K562 (cell line): ENCODE results near the gene ARV1. TPM values are rescaled to one million over a fixed set of nuclear protein-coding genes. Genes with fewer than 3 reads are reported as not detected.

Experiments
- BACH1 ChIP-seq: fragments of 200-800 bp; sonication (Bioruptor generic); IDR thresholded peaks from 2 replicates; pipeline ENCODE4 v1.6.1; 2016; ENCODE audit warnings: missing genetic modification characterization, missing compliant biosample characterization
- CHD1 ChIP-seq: fragments of 200-600 bp; sonication (generic); IDR thresholded peaks from one replicate; pipeline ENCODE4 v1.6.1; 2012; ENCODE audit warnings: mild to moderate bottlenecking, moderate library complexity, low read length, inconsistent platforms
- DNMT1 ChIP-seq: fragments of 450-650 bp; IDR thresholded peaks from 2 replicates; pipeline ENCODE4 v1.6.1; 2016; ENCODE audit warnings: antibody characterized with exemption, mild to moderate bottlenecking
- E2F3 ChIP-seq: fragments of 250-450 bp; sonication (Bioruptor Pico); IDR thresholded peaks from 2 replicates; pipeline ENCODE4 v1.4.0; 2020; ENCODE audit warnings: mild to moderate bottlenecking
- EGR1 ChIP-seq: fragments of 450-650 bp; conservative IDR thresholded peaks from 2 replicates; pipeline ENCODE4 v1.6.1; 2017; ENCODE audit warnings: mild to moderate bottlenecking
- GTF2E2 ChIP-seq: fragments of 200-800 bp; sonication (Bioruptor generic); IDR thresholded peaks from 2 replicates; pipeline ENCODE4 v1.6.1; 2016; ENCODE audit warnings: missing genetic modification characterization, missing compliant biosample characterization
- HNRNPK ChIP-seq: fragments of 200-400 bp; formaldehyde crosslinking; IDR thresholded peaks from one replicate; pipeline ENCODE4 v1.6.1; 2018; ENCODE audit warnings: mild to moderate bottlenecking, low read depth, low read length; ENCODE audit not compliant: poor library complexity, severe bottlenecking
- NBN ChIP-seq: fragments of 450-650 bp; IDR thresholded peaks from 2 replicates; pipeline ENCODE4 v1.6.1; 2016; ENCODE audit warnings: low read depth, mild to moderate bottlenecking
- NFIC ChIP-seq: fragments of 450-650 bp; IDR thresholded peaks from 2 replicates; pipeline ENCODE4 v1.6.1; 2017; ENCODE audit warnings: mild to moderate bottlenecking, inconsistent platforms
- NR1H2 ChIP-seq: sonication (generic); formaldehyde crosslinking; IDR thresholded peaks from 2 replicates; pipeline ENCODE4 v1.4.0; 2020; ENCODE audit warnings: mild to moderate bottlenecking, missing genetic modification reagents
- PURB ChIP-seq: sonication (generic); formaldehyde crosslinking; IDR thresholded peaks from 2 replicates; pipeline ENCODE4 v1.9.0; 2021; ENCODE audit warnings: low read depth, mild to moderate bottlenecking, missing genetic modification reagents
- RAD21 ChIP-seq, 2 experiments: fragments of 250-450 bp in 1 of 2; fragments of 450-650 bp in 1 of 2; sonication (Bioruptor Pico) in 1 of 2; formaldehyde crosslinking in 1 of 2; IDR thresholded peaks in 1 of 2; conservative IDR thresholded peaks in 1 of 2; 2 replicates each; pipeline versions ENCODE4 v1.4.0 to v1.8.0; 2020 to 2022; ENCODE audit warnings: mild to moderate bottlenecking in 2 of 2, moderate library complexity in 1 of 2
- RBFOX2 ChIP-seq: fragments of 200-400 bp; formaldehyde crosslinking; IDR thresholded peaks from 2 replicates; pipeline ENCODE4 v1.6.1; 2017; ENCODE audit warnings: low read depth, mild to moderate bottlenecking, low read length, moderate library complexity
- SP1 ChIP-seq: sonication (generic); formaldehyde crosslinking; IDR thresholded peaks from 2 replicates; pipeline ENCODE4 v1.8.1; 2022; ENCODE audit warnings: mild to moderate bottlenecking, missing genetic modification reagents
- SRSF9 ChIP-seq: fragments of 200-400 bp; formaldehyde crosslinking; IDR thresholded peaks from 2 replicates; pipeline ENCODE4 v1.6.1; 2017; ENCODE audit warnings: low read depth, low read length, borderline replicate concordance
- ZC3H4 ChIP-seq: sonication (generic); formaldehyde crosslinking; IDR thresholded peaks from 2 replicates; pipeline ENCODE4 v1.9.0; 2021; ENCODE audit warnings: missing genetic modification reagents, borderline replicate concordance
- ZNF232 ChIP-seq: sonication (generic); formaldehyde crosslinking; IDR thresholded peaks from 2 replicates; pipeline ENCODE4 v1.8.0; 2022; ENCODE audit warnings: mild to moderate bottlenecking, missing genetic modification reagents
- ZNF24 ChIP-seq: fragments of 450-650 bp; IDR thresholded peaks from 2 replicates; pipeline ENCODE4 v1.6.1; 2016
- polyA plus RNA-seq, 8 experiments: library from polyadenylated mRNA; depleted of rRNA in 4 of 8; stranded (reverse) in 5 of 8; unstranded in 3 of 8; fragments of >200 nt; fragmentation: Nextera tagmentation in 2 of 8; fragmentation: Illumina TruSeq in 1 of 8; extraction: Ambion mirVana in 2 of 8; extraction: Trizol in 1 of 8; gene quantifications; 2 replicates each; pipeline versions ENCODE4 v1.2.1 to v1.2.3, GENCODE V29; 2011 to 2014; ENCODE audit warnings: inconsistent platforms in 1 of 8, missing spikeins in 1 of 8
- total RNA-seq, 7 experiments: library from RNA; depleted of rRNA in 6 of 7; stranded (reverse); fragments of >200 nt in 6 of 7; fragmentation: Illumina TruSeq in 2 of 7; extraction: Trizol in 2 of 7; gene quantifications; 2 replicates each; pipeline versions ENCODE4 v1.2.1 to v1.2.3, GENCODE V29; 2011 to 2021; ENCODE audit warnings: low replicate concordance in 1 of 7
- TF ChIP-seq, protein P1 (sequence below): sonication (generic); formaldehyde crosslinking; IDR thresholded peaks from 2 replicates; pipeline ENCODE4 v1.8.0; 2022; ENCODE audit warnings: missing genetic modification reagents, mild to moderate bottlenecking, moderate library complexity, borderline replicate concordance
- TF ChIP-seq, protein P2 (sequence below): fragments of 450-650 bp; IDR thresholded peaks from 2 replicates; pipeline ENCODE4 v1.6.1; 2016; ENCODE audit warnings: antibody characterized with exemption
- TF ChIP-seq, protein P3 (sequence below), 2 experiments: fragments of 450-650 bp; IDR thresholded peaks; 2 replicates each; pipeline ENCODE4 v1.6.1; 2018; ENCODE audit warnings: mild to moderate bottlenecking in 2 of 2, low read depth in 1 of 2; ENCODE audit not compliant: partially characterized antibody in 2 of 2

The ARV1 gene
- total and polyA plus RNA-seq, 9 of the 15 experiments (the other 6 are each of a cell fraction or from before 2014, with no cell fraction given), result 54.8 to 139 (median 74.0) TPM

DNA sequence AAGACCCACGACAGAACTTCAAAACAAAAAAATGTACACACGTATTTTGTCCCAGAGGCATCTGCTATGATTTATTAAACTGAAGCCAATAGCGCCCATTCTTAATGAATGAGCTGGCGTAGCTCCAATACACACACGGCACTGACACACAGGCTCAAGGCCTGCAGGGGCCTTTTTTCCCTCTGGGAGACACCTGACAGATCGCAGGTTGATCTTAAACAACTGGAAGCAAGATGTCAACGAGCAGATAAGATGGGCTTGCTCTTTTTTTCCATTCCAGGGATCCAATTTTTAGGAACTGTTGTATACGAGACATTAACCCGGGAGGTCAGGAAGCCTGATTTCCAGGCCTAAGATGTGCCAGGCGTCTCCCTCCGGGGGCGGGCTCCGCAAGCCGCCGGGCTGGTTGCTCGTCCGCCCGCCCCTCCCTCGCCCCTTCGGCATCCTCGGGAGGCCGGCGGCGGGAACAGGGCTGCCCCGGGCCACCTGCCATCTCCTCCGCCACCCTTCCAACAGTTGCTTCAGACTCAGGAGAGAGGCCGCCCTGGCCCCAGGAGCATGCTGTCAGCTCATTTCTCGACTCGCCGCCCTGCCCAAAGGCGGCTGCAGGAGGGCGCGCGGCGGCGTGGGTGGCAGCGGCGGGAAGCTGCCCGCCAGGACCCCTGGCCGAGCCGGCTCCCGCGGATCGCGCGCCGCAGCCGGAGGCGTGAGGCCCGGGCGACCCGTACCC is 968 bp upstream of the ARV1 start (continued):
- peak; percentile 68 for TF ChIP-seq EGR1
- no peak for TF ChIP-seq SRSF9
- TF ChIP-seq GTF2E2 (tag), result no peak
- TF ChIP-seq NBN, result no peak
- TF ChIP-seq RBFOX2, result no peak
- TF ChIP-seq NR1H2 (CRISPR knock-in tag), result 0 out of 2 replicates have a peak, but pooled peaks have one; percentile 44
- TF ChIP-seq SP1 (CRISPR knock-in tag), result 0 out of 2 replicates have a peak, but pooled peaks have one; percentile 50
- no peak for TF ChIP-seq PURB (CRISPR knock-in tag)
- no peak for TF ChIP-seq ZNF232
- no peak for TF ChIP-seq RAD21 (CRISPR knock-in tag; conservative IDR thresholded peaks at IDR 0.05 in 1 of 2, IDR thresholded peaks at IDR 0.05 in 1 of 2)
- TF ChIP-seq, protein P1, sequence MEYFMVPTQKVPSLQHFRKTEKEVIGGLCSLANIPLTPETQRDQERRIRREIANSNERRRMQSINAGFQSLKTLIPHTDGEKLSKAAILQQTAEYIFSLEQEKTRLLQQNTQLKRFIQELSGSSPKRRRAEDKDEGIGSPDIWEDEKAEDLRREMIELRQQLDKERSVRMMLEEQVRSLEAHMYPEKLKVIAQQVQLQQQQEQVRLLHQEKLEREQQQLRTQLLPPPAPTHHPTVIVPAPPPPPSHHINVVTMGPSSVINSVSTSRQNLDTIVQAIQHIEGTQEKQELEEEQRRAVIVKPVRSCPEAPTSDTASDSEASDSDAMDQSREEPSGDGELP (CRISPR knock-in tag), result 0 out of 2 replicates have a peak, but pooled peaks have one; percentile 12
- no peak for TF ChIP-seq HNRNPK
- TF ChIP-seq, protein P2, sequence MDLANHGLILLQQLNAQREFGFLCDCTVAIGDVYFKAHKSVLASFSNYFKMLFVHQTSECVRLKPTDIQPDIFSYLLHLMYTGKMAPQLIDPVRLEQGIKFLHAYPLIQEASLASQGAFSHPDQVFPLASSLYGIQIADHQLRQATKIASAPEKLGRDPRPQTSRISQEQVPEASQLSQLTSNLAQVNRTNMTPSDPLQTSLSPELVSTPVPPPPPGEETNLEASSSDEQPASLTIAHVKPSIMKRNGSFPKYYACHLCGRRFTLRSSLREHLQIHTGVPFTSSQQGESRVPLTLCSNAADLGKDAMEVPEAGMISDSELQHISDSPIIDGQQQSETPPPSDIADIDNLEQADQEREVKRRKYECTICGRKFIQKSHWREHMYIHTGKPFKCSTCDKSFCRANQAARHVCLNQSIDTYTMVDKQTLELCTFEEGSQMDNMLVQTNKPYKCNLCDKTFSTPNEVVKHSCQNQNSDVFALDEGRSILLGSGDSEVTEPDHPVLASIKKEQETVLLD, result no peak
- TF ChIP-seq NFIC, result peak; percentile 82
- TF ChIP-seq DNMT1, result no peak
- TF ChIP-seq ZC3H4 (CRISPR knock-in tag), result no peak
- no peak for TF ChIP-seq ZNF24
- TF ChIP-seq, protein P3, sequence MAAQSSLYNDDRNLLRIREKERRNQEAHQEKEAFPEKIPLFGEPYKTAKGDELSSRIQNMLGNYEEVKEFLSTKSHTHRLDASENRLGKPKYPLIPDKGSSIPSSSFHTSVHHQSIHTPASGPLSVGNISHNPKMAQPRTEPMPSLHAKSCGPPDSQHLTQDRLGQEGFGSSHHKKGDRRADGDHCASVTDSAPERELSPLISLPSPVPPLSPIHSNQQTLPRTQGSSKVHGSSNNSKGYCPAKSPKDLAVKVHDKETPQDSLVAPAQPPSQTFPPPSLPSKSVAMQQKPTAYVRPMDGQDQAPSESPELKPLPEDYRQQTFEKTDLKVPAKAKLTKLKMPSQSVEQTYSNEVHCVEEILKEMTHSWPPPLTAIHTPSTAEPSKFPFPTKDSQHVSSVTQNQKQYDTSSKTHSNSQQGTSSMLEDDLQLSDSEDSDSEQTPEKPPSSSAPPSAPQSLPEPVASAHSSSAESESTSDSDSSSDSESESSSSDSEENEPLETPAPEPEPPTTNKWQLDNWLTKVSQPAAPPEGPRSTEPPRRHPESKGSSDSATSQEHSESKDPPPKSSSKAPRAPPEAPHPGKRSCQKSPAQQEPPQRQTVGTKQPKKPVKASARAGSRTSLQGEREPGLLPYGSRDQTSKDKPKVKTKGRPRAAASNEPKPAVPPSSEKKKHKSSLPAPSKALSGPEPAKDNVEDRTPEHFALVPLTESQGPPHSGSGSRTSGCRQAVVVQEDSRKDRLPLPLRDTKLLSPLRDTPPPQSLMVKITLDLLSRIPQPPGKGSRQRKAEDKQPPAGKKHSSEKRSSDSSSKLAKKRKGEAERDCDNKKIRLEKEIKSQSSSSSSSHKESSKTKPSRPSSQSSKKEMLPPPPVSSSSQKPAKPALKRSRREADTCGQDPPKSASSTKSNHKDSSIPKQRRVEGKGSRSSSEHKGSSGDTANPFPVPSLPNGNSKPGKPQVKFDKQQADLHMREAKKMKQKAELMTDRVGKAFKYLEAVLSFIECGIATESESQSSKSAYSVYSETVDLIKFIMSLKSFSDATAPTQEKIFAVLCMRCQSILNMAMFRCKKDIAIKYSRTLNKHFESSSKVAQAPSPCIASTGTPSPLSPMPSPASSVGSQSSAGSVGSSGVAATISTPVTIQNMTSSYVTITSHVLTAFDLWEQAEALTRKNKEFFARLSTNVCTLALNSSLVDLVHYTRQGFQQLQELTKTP (IDR thresholded peaks at IDR 0.05; ENCODE audit: low read depth in 1 of 2, partially characterized antibody in 2 of 2), result no peak
- TF ChIP-seq E2F3 (CRISPR knock-in tag), result peak; percentile 76
- peak; percentile 32 for TF ChIP-seq CHD1
- TF ChIP-seq BACH1, result no peak
